HG02943 (cell line): ENCODE measurements around the gene DUSP5.
"Not testable (repeated sequence)": the region's sequence is repeated elsewhere in the genome, so short reads cannot be mapped to it uniquely, and the experiment has no call there.

Source experiments
- ATAC-seq: cut with Tn5 transposase; IDR thresholded peaks from one replicate; pipeline ENCODE4 v1.9.1; 2021; ENCODE audit warnings: mild to moderate bottlenecking, low read depth, moderate library complexity; ENCODE audit not compliant: unreplicated experiment

DUSP5 gene

DNA sequence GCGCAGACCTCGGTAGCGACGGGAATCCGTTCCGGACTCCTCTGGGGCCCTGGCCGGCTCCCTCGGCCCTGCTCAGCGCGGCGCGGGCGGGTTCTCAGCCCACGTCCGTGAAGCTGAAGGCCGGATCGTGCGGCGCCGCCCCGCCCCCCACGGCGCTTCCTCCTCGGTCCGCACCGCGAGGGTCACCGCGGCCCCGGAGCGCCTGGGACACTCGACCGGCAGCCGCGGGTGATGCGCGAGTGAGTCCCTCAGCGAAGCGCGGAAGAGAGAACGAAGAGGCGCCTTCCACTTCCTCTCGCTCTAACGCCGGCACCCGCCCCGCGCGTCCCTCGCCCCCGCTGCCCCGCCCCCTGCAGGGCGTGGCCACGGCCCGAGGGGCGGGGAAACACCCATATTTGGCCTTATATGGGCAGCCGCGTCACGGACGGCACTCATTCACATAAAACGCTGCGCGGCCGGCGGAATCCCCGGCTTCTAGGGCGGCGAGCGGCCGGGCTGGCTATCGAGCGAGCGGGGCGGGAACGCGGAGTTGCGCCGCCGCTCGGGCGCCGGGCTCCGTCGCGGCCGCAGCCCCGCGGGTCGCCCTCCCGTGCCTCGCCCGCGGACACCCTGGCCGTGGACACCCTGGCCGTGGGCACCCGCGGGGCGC, at the start of gene DUSP5:
Gene DUSP5 (plus strand): TSS at position 470 of the 649 bp plus-strand sequence. CDS start 215 bp downstream, outside the sequence.
- peak; percentile 45 for ATAC-seq

DNA sequence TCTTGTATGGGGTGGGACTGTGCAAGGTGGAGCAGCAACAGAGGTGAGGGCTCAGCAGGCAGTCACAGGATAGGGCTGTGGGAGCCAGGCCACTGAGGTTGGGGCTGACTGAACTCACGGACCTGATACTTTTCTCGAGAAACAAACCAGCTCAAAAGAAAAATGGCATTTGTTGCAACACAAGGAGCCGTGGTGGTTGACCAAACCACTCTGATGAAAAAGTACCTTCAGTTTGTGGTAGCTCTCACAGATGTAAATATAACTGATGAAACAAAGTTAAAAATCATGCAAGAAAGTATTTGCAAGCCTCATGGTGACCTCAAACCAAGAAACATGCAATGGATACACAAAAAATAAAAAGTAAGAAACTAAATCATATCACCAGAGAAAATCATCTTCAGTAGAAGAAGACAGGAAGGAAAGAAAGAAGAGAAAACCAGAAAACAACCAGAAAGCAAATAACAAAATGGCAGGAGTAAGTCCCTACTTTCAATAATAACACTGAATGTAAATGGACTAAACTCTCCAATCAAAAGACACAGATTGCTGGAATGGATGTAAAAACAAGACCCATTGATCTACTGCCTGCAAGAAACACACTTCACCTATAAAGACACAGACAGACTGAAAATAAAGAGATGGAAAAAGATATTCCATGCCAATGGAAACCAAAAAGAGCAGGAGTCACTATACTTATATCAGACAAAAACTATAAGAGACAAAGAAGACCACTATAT, 48.9 kb upstream of the DUSP5 start:
- no peak for ATAC-seq

DNA sequence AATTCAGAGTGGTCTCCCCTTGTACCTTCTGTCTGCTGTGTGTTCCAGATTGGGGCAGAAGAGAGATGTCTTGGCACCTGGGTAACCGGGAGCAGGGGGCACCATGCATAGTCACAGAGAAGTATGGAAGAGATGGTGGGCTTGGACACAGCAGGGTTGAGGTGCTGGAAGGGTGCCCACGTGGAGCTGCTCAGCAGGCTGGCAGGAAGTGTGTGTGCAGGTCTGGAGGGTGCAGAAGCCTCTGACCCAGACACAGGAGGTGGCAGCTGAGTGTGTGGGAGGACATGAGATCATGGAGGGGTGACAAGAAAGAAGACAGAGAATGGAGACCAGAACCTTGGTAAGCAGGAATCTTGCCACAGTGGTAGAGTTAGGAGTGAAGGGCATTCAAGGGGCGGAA, 42.3 kb upstream of the DUSP5 start:
- no peak for ATAC-seq

DNA sequence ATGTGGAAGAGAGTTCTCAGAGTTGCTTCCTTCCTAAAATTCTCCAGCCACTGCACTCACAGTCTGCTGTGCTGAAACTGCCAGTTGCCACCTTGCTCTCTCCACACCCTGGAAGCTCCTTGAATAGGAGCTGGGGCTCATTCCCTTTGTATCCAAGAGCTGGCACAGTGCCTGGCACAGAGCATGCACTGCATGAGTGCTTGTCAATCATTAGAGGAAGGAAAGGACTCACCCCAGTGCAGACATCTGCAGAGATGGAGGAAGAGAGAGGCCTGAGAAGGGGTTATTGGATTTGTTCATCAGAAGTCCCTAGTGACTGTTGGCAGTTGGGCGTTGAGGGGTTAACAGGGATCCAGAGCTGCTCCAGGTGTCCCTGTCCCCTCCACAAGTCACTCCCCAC, 41.7 kb upstream of the DUSP5 start:
- no peak for ATAC-seq

GRCh38 chr10:110456523-110457091, 41.1 kb upstream of the DUSP5 start:
- no peak for ATAC-seq

DNA sequence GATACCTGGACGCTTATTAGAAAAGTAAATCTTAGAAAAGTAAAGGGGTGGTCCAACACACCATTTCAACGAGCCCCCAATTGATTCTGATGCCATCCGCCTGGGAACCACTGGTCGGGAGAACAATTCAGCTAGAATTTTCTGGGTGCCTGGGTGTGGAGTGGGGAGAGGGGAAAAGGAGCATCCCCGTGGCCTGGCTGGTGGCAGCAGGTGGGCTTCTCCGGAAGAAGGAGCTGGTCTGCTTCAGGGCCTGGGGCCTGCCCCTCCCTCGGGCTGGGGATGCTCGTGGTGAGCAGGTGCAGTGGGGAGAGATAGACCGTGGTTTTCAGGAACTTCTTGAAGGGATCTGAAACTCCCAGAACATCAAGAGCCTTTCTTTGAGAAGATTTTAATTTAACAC, 39.9 kb upstream of the DUSP5 start:
- no peak for ATAC-seq

GRCh38 chr10:110458266-110458920, 39.3 kb upstream of the DUSP5 start:
- no peak for ATAC-seq

GRCh38 chr10:110459600-110459999, 38.1 kb upstream of the DUSP5 start:
- no peak for ATAC-seq

GRCh38 chr10:110460111-110460809, 37.4 kb upstream of the DUSP5 start:
- no peak for ATAC-seq

DNA sequence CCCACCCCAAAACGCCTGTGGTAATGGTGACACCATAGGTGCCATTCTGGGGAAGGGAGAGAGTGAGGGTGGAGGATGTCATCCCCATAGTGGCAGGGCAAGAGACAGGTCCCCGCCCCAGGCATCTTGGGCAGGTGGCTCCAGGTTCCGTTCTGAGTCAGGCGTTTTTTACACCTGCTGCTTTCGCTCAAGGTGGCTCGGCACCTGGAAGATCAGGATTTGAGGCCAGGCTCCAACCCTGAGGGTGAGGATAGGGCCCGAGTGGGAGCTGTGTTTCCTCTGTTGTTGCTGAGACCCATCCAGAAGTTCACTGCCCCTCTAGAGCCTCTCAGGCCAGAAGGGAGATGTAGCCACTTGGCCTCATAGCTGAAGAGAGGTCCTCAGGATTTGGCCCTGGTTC, 36.6 kb upstream of the DUSP5 start:
- no peak for ATAC-seq

- ATAC-seq, result no peak
Measured at GRCh38 chr10:110461530-110461929, 36.2 kb upstream of the DUSP5 start.

GRCh38 chr10:110462166-110463095, 35.3 kb upstream of the DUSP5 start:
- no peak for ATAC-seq

- ATAC-seq, result not testable (repeated sequence)
Measured at GRCh38 chr10:110468258-110468657, 29.4 kb upstream of the DUSP5 start.

GRCh38 chr10:110470541-110470940, 27.2 kb upstream of the DUSP5 start:
- not testable (repeated sequence) for ATAC-seq

DNA sequence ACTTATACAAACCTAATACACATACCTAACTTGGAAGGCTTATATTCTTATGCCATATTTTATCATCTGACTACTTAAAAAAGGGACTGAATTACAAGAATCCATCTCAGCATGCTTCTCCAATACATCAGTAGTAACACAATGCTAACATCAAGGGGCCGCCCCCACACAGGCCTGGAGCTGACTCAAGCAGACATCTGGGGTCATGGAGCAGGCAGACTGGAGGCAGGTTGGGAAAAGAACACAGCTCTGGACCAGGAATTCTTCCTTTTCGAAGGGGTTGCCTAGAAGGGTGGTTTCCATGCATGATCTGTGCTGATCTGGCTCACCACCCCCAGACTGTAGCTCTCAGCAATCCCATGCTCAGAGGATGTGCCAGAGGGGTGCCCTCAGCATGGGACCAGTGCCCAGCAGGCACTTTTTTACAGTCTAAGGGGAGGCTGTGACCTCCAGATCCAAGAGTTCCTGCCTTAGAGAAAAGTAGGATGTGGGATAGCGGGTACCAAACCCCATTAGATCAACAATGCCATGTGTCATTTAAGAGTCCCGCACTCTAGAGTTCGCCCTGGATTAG, 26.1 kb upstream of the DUSP5 start:
- ATAC-seq, result no peak

GRCh38 chr10:110474017-110474416, 23.7 kb upstream of the DUSP5 start:
- ATAC-seq, result no peak

DNA sequence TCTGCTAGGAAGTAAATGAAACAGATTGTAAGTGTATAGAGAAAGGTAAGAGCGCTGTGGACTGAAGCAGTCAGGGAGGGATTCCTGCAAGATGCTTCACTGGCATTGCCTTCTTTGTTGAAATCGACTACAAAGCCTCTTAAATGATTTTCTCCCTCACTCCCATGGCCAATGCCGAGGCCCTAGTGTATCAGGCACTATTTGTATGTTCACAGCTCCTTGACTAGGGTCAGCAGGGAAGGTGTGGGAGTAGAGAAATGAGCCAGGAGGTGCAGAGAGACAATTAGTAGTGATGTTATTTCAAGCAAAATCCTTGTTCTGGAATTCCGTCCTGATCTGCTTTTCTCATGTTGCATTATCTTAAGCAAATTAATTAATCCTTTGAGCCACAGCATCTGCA, 22.9 kb upstream of the DUSP5 start:
- no peak for ATAC-seq

DNA sequence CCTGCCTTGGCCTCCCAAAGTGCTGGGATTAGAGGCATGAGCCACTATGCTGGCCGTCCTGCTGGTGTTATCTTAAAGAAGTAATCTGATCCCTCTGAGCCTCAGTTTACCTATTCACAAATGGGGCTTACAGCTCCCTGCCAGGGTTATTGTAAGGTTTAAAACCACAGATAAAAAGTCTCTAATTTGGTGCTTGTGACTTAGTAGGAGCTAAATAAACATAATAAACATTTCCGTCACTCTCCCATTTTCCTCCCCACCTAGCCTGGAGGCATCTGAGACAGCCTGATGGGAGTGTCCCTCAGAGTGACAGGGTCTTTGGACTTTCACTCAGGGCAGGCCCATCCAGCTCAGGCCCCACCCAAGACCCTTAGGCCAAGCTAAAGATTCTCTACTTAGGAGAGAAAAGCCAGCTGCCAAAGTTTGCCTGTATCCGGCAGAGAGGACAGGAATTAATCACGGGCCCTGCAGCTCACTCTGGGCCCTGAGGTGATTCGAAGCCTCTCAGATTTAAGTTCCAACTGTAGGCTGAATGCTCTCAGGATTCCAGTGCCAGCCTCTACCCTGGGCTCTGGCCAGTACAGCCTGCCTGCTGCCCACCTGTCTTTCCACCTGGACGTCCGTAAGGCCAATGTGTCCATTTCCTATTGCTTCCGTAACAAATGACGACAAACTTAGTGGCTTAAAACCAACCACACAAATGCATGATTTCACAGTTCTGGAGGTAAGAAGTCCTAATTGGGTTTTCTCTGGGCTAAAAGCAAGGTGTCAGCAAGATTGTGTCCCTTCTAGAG, 21.8 kb upstream of the DUSP5 start:
- ATAC-seq, result no peak

GRCh38 chr10:110479710-110480109, 18.0 kb upstream of the DUSP5 start:
- no peak for ATAC-seq
